H1 (cell line): ENCODE measurements around the gene ZNF362. TPM values are rescaled to one million over a fixed set of nuclear protein-coding genes. Genes with fewer than 3 reads are reported as not detected.

Source experiments
- ATF2 ChIP-seq: IDR thresholded peaks from 2 replicates; pipeline ENCODE4 v1.6.1; 2012; ENCODE audit warnings: low read length, inconsistent platforms
- BCL11A ChIP-seq, 2 experiments: IDR thresholded peaks; one replicate each; pipeline ENCODE4 v1.6.1; 2011; ENCODE audit warnings: low read depth in 2 of 2, low read length in 2 of 2, mild to moderate bottlenecking in 2 of 2
- CHD7 ChIP-seq: fragments of 300-600 bp; sonication (generic); IDR thresholded peaks from 2 replicates; pipeline ENCODE4 v1.7.1; 2012; ENCODE audit warnings: low read length, moderate library complexity, mild to moderate bottlenecking, inconsistent platforms; ENCODE audit not compliant: insufficient replicate concordance
- HDAC6 ChIP-seq: IDR thresholded peaks from one replicate; pipeline ENCODE4 v1.7.1; 2012; ENCODE audit warnings: low read depth, mild to moderate bottlenecking, inconsistent platforms, low read length, moderate library complexity
- KDM4A ChIP-seq: IDR thresholded peaks from one replicate; pipeline ENCODE4 v1.7.1; 2012; ENCODE audit warnings: low read depth, mild to moderate bottlenecking, moderate library complexity, low read length, inconsistent platforms; ENCODE audit not compliant: severe bottlenecking
- MAX ChIP-seq: IDR thresholded peaks from 2 replicates; pipeline ENCODE4 v1.6.1; 2012; ENCODE audit warnings: inconsistent platforms
- SAP30 ChIP-seq: fragments of 300-600 bp; sonication (generic); IDR thresholded peaks from 2 replicates; pipeline ENCODE4 v1.7.1; 2012; ENCODE audit warnings: low read length, moderate library complexity, mild to moderate bottlenecking, inconsistent platforms; ENCODE audit not compliant: insufficient read depth, insufficient replicate concordance
- TAF7 ChIP-seq: optimal IDR thresholded peaks from 2 replicates; pipeline ENCODE3; 2011; ENCODE audit warnings: low read depth, mild to moderate bottlenecking, inconsistent platforms, low read length, moderate library complexity, borderline replicate concordance
- TBP ChIP-seq: IDR thresholded peaks from 2 replicates; pipeline ENCODE4 v1.6.1; 2011; ENCODE audit warnings: low read depth, low read length, improper control_type of control experiment
- polyA plus RNA-seq, 7 experiments: library from polyadenylated mRNA; depleted of rRNA in 3 of 7; stranded (reverse) in 5 of 7; unstranded in 2 of 7; fragments of >200 nt in 5 of 7; fragments of 200-250 nt in 2 of 7; gene quantifications; 1 replicate in 5 of 7; 2 replicates in 1 of 7; 4 replicates in 1 of 7; pipeline versions ENCODE4 v1.2.1 to v1.2.3, GENCODE V29; 2011 to 2013; ENCODE audit warnings: missing spikeins in 2 of 7, mixed read lengths in 2 of 7
- total RNA-seq: library from RNA; stranded (reverse); fragmentation: NEBNext Ultra II Directional; extraction: Animal tissue kit (Norgen Biotek cat#: 25700); gene quantifications from 2 replicates; pipeline ENCODE4 v1.2.1, GENCODE V29; 2021

ZNF362 gene
- total and polyA plus RNA-seq, 2 of the 8 experiments (the other 6 are each of a cell fraction or from before 2014, with no cell fraction given) = 24.2 to 27.8 TPM

GRCh38 chr1:33284049-33284448, 27.8 kb downstream of the ZNF362 start (continued):
- no peak for TF ChIP-seq CHD7
- no peak for TF ChIP-seq KDM4A
- no peak for TF ChIP-seq TBP
- no peak for TF ChIP-seq TAF7
- no peak for TF ChIP-seq HDAC6
- TF ChIP-seq ATF2 = no peak
- no peak for TF ChIP-seq BCL11A (IDR thresholded peaks at IDR 0.05; ENCODE audit: low read depth in 2 of 2, low read length in 2 of 2)
- TF ChIP-seq MAX = no peak
- TF ChIP-seq SAP30 = no peak
